Measurements from ENCODE around the gene STARD3.

DNA sequence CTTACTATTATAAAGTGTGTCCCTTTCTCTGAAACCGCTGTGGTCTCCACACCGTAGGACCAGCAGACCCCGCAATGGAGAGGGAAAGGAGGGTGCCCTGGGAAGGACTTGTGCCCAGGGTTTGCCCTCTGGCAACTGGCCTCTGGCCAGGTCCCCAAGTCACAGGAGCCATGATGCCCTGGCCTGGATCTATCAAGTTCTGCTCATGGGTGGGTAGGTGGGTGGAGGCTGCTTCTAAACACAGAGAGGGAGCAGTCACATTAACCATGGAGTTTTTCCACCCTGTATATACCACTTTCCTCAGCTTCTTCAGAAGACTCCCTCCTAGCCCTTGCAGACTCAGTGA lies 19.9 kb upstream of the STARD3 start:
- TF ChIP-seq GATA2 (IDR thresholded peaks at IDR 0.05; ENCODE audit: low read depth, low read length): no peak
- TF ChIP-seq GATA3 (IDR thresholded peaks at IDR 0.05; ENCODE audit: low read depth, low read length): no peak

Measured in SH-SY5Y (cell line).